SU-DHL-6 (cell line): ENCODE measurements around the gene ADAM20.
"Not testable (repeated sequence)": the region's sequence is repeated elsewhere in the genome, so short reads cannot be mapped to it uniquely, and the experiment has no call there.

ENCODE experiments used
- H2AFZ ChIP-seq: fragments of 200-600 bp; sonication (generic); 2 replicates; pipeline ENCODE4 v1.6.1; 2014; ENCODE audit warnings: low read depth, mild to moderate bottlenecking, moderate library complexity, mixed read lengths, antibody characterized with exemption, low read length; ENCODE audit not compliant: severe bottlenecking
- H3F3A ChIP-seq: fragments of 200-600 bp; shearing (Covaris generic); 2 replicates; pipeline ENCODE4 v1.6.0; 2016; ENCODE audit warnings: antibody characterized with exemption, mild to moderate bottlenecking; ENCODE audit not compliant: insufficient read depth
- H3K27ac ChIP-seq: fragments of 200-600 bp; sonication (generic); 2 replicates; pipeline ENCODE4 v1.5.1; 2016; ENCODE audit warnings: low read depth, mild to moderate bottlenecking, low read length, moderate library complexity, mixed read lengths
- H3K27me3 ChIP-seq: fragments of 200-600 bp; sonication (generic), shearing (Covaris generic); 2 replicates; pipeline ENCODE4 v1.6.0; 2014; ENCODE audit warnings: mild to moderate bottlenecking, low read length
- H3K36me3 ChIP-seq: fragments of 200-600 bp; sonication (generic); 2 replicates; pipeline ENCODE4 v1.6.1; 2014; ENCODE audit warnings: mild to moderate bottlenecking, low read length, mixed read lengths
- H3K4me2 ChIP-seq: fragments of 300-600, 200-600 bp; shearing (Covaris generic), sonication (generic); 2 replicates; pipeline ENCODE4 v1.6.0; 2014; ENCODE audit warnings: low read length, low read depth, mild to moderate bottlenecking; ENCODE audit not compliant: poor library complexity, severe bottlenecking
- H3K4me3 ChIP-seq: fragments of 200-600 bp; sonication (generic); 2 replicates; pipeline ENCODE4 v1.5.1; 2014; ENCODE audit warnings: antibody characterized with exemption, low read length, mild to moderate bottlenecking, mixed read lengths; ENCODE audit not compliant: insufficient read depth, poor library complexity, severe bottlenecking
- H3K79me2 ChIP-seq: fragments of 200-600 bp; sonication (generic); 2 replicates; pipeline ENCODE4 v1.6.1; 2014; ENCODE audit warnings: mild to moderate bottlenecking, low read length, moderate library complexity; ENCODE audit not compliant: insufficient read depth
- H3K9ac ChIP-seq: fragments of 200-600 bp; sonication (generic); 2 replicates; pipeline ENCODE4 v1.7.0; 2014; ENCODE audit warnings: mild to moderate bottlenecking, low read length
- H3K9me2 ChIP-seq: fragments of 200-600 bp; sonication (generic); replicated peaks from 2 replicates; pipeline ENCODE4 v1.6.1; 2014; ENCODE audit warnings: low read length; ENCODE audit not compliant: insufficient read depth
- H3K9me3 ChIP-seq: fragments of 200-600 bp; sonication (generic); 2 replicates; pipeline ENCODE4 v1.6.1; 2014; ENCODE audit warnings: low read length, mixed read lengths; ENCODE audit not compliant: insufficient read depth
- H4K20me1 ChIP-seq: fragments of 200-600 bp; sonication (generic); 2 replicates; pipeline ENCODE4 v1.6.1; 2014; ENCODE audit warnings: low read depth, mild to moderate bottlenecking, antibody characterized with exemption, low read length, moderate library complexity, mixed read lengths
- EZH2phosphoT487 ChIP-seq: fragments of 200-600 bp; sonication (generic), shearing (Covaris generic); conservative IDR thresholded peaks from 2 replicates; pipeline ENCODE4 v1.6.1; 2018; ENCODE audit warnings: mild to moderate bottlenecking, antibody characterized with exemption, low read length, moderate library complexity, mixed read lengths
- TF ChIP-seq, protein P1 (sequence below): fragments of 200-600 bp; sonication (generic); IDR thresholded peaks from one replicate; pipeline ENCODE4 v1.5.1; 2017; ENCODE audit warnings: antibody characterized with exemption, mild to moderate bottlenecking, low read length, moderate library complexity; ENCODE audit not compliant: insufficient read depth, poor library complexity, severe bottlenecking

The ADAM20 gene

DNA sequence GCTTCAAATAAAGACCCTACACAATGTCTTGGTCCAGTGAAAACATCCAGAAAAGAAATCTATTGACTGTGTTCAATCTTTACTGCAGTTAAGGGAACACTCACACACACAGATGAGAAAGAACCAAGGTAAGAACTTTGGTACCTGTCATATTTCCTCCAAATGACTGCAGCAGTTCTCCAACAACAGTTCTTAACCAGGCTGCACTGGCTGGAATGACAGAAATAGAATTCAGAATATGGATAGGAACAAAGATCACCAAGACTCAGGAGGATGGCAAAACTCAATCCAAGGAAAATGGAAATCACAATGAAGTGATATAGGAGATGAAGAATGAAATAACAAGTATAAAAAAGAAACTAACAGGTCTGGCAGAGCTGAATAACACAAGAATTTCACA, 36.6 kb downstream of the ADAM20 start:
- Histone ChIP-seq H3K4me3 (no peak overlapping the region), H3K9me3 (no peaks in the 10 kb centered on the region), H3K36me3 (no peaks in the 10 kb centered on the region), H4K20me1 (no peaks in the 10 kb centered on the region), H3K27ac (no peak overlapping the region), H3K4me2 (no peak overlapping the region), H3K9ac (no peak overlapping the region), H3K9me2 (no peaks in the 10 kb centered on the region), H3K27me3 (no peaks in the 10 kb centered on the region), H3K79me2 (no peaks in the 10 kb centered on the region), H3F3A (no peaks in the 10 kb centered on the region), H2AFZ (no peak overlapping the region)
- TF ChIP-seq, protein P1, sequence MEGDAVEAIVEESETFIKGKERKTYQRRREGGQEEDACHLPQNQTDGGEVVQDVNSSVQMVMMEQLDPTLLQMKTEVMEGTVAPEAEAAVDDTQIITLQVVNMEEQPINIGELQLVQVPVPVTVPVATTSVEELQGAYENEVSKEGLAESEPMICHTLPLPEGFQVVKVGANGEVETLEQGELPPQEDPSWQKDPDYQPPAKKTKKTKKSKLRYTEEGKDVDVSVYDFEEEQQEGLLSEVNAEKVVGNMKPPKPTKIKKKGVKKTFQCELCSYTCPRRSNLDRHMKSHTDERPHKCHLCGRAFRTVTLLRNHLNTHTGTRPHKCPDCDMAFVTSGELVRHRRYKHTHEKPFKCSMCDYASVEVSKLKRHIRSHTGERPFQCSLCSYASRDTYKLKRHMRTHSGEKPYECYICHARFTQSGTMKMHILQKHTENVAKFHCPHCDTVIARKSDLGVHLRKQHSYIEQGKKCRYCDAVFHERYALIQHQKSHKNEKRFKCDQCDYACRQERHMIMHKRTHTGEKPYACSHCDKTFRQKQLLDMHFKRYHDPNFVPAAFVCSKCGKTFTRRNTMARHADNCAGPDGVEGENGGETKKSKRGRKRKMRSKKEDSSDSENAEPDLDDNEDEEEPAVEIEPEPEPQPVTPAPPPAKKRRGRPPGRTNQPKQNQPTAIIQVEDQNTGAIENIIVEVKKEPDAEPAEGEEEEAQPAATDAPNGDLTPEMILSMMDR, result no peak
- no peak for TF ChIP-seq EZH2phosphoT487

DNA sequence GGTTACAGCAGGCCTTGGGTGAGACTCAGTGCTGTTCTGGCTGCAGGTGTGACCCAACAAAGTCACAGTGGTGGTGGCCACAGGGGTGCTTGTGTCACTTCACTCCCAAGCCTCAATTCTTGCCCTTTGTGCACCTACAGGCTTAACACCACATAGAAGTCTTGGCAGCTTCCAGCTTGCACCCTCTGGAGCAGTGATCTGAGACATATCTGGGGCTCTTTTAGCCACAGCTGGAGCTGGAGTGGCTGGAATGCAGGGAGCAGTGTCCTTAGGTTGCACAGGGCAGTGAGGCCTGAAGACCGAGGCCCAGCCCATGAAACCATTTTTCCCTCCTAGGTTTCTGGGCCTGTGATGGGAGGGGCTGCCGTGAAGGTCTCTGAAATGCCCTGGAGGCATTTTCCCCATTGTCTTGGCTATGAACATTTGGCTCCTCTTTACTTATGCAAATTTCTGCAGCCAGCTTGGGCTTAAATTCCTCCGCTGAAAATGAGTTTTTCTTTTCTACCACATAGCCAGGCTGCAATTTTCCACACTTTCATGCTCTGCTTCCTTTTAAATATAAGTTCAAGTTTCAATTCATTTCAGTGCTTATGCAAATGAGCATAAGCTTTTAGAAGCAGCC, 45.1 kb downstream of the ADAM20 start:
- TF ChIP-seq, protein P1, result no peak
- no peak for TF ChIP-seq EZH2phosphoT487
- H3K4me3 ChIP-seq, result no peak overlapping the region
- H3K9ac ChIP-seq, result no peak overlapping the region
- H3K4me2 ChIP-seq, result no peak overlapping the region
- no peak overlapping the region for H3K27ac ChIP-seq
- no peaks in the 10 kb centered on the region for H3K36me3 ChIP-seq
- H3F3A ChIP-seq, result no peaks in the 10 kb centered on the region
- no peaks in the 10 kb centered on the region for H4K20me1 ChIP-seq
- H3K27me3 ChIP-seq, result no peaks in the 10 kb centered on the region
- no peak overlapping the region for H2AFZ ChIP-seq
- H3K79me2 ChIP-seq, result no peaks in the 10 kb centered on the region
- H3K9me2 ChIP-seq, result no peaks in the 10 kb centered on the region
- peaks cover 15% of the 10 kb centered on the region; the same call in 1 of the 2 replicates for H3K9me3 ChIP-seq

DNA sequence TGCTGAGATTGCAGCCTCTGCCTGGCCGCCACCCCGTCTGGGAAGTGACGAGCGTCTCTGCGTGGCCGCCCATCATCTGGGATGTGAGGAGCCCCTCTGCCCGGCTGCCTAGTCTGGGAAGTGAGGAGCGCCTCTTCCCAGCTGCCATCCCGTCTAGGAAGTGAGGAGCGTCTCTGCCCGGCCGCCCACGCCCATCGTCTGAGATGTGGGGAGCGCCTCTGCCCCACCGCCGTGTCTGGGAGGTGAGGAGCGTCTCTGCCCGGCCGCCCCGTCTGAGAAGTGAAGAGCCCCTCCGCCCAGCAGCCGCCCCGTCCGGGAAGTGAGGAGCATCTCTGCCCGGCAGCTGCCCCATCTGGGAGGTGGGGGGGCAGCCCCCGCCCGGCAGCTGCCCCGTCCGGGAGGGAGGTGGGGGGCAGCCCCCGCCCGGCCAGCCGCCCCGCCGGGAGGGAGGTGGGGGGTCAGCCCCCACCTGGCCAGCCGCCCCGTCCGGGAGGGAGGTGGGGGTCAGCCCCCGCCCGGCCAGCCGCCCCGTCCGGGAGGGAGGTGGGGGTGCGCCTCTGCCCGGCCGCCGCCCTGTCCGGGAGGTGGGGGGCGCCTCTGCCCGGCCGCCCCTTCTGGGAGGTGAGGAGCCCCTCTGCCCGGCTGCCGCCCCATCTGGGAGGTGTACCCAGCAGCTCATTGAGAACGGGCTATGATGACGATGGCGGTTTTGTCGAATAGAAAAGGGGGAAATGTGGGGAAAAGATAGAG, 57.3 kb downstream of the ADAM20 start:
- H3K27ac ChIP-seq, H3K4me3 ChIP-seq, H3K4me2 ChIP-seq, H3K9me3 ChIP-seq, H3K36me3 ChIP-seq, H4K20me1 ChIP-seq, H3K27me3 ChIP-seq, H3K9ac ChIP-seq, H3K9me2 ChIP-seq, H3K79me2 ChIP-seq, H2AFZ ChIP-seq, H3F3A ChIP-seq: not testable (repeated sequence)

DNA sequence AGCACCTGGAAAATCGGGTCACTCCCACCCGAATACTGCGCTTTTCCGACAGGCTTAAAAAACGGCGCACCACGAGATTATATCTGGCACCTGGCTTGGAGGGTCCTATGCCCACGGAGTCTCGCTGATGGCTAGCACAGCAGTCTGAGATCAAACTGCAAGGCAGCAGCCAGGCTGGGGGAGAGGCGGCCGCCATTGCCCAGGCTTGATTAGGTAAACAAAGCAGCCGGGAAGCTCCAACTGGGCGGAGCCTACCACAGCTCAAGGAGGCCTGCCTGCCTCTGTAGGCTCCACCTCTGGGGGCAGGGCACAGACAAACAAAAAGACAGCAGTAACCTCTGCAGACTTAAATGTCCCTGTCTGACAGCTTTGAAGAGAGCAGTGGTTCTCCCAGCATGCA, 59.3 kb downstream of the ADAM20 start:
- not testable (repeated sequence) for H4K20me1 ChIP-seq, H3K4me3 ChIP-seq, H3K9me3 ChIP-seq, H3K9ac ChIP-seq, H3K4me2 ChIP-seq, H3K79me2 ChIP-seq, H3K9me2 ChIP-seq, H3F3A ChIP-seq, H3K27ac ChIP-seq, H3K36me3 ChIP-seq, H2AFZ ChIP-seq, H3K27me3 ChIP-seq
